ENCODE results near the gene TUBGCP3. TPM values are rescaled to one million over a fixed set of nuclear protein-coding genes. Genes with fewer than 3 reads are reported as not detected.

Gene TUBGCP3
- total RNA-seq, 1 experiment from 2014 or later = 51.4 TPM

DNA sequence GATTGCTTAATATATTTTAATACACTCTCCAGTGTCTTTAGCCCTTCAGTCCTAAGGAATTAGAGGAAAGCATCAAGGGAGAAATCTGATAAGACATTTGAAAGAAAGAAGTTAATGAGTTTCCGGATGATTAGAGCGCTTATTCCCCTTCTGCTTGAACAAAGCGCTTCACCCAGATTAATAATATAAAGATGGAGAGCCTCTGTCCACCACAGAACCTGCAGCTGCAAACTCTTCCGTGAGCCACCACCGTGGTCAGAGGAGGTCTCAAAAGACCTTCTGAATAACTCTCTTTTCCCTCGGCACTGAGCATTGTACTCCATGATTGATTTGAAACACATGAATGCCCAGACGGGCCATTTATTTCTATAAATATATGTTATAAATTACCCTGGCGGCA, 14.2 kb upstream of the TUBGCP3 start:
- H3K4me2 ChIP-seq (ENCODE audit: low read length) = no peak overlapping the region
- H3K9me3 ChIP-seq (ENCODE audit: control insufficient read depth in 1 of 2, insufficient read depth in 1 of 2, low read depth in 1 of 2, low read length in 2 of 2) = no peaks in the 10 kb centered on the region
- TF ChIP-seq, protein P1, sequence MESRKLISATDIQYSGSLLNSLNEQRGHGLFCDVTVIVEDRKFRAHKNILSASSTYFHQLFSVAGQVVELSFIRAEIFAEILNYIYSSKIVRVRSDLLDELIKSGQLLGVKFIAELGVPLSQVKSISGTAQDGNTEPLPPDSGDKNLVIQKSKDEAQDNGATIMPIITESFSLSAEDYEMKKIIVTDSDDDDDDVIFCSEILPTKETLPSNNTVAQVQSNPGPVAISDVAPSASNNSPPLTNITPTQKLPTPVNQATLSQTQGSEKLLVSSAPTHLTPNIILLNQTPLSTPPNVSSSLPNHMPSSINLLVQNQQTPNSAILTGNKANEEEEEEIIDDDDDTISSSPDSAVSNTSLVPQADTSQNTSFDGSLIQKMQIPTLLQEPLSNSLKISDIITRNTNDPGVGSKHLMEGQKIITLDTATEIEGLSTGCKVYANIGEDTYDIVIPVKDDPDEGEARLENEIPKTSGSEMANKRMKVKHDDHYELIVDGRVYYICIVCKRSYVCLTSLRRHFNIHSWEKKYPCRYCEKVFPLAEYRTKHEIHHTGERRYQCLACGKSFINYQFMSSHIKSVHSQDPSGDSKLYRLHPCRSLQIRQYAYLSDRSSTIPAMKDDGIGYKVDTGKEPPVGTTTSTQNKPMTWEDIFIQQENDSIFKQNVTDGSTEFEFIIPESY (IDR thresholded peaks at IDR 0.05; ENCODE audit: extremely low read depth, insufficient replicate concordance, low read length) = no peak
- TF ChIP-seq EZH2 (IDR thresholded peaks at IDR 0.05) (no peak), EZH2phosphoT487 (IDR thresholded peaks at IDR 0.05; ENCODE audit: borderline replicate concordance) (no peak), RAD21 (IDR thresholded peaks at IDR 0.05; ENCODE audit: low read depth) (no peak), SIN3A (IDR thresholded peaks at IDR 0.05; ENCODE audit: low read depth) (no peak), EGR1 (IDR thresholded peaks at IDR 0.05; ENCODE audit: low read depth) (no peak), FOSL1 (IDR thresholded peaks at IDR 0.05; ENCODE audit: low read depth) (no peak), ELF1 (IDR thresholded peaks at IDR 0.05; ENCODE audit: borderline replicate concordance, low read depth) (no peak), SP1 (IDR thresholded peaks at IDR 0.05; ENCODE audit: low read depth) (no peak), SRF (IDR thresholded peaks at IDR 0.05; ENCODE audit: low read depth) (no peak), ZFX (IDR thresholded peaks at IDR 0.05) (no peak), CEBPB (IDR thresholded peaks at IDR 0.05; ENCODE audit: low read depth) (no peak), JUND (IDR thresholded peaks at IDR 0.05) (no peak), CBX3 (IDR thresholded peaks at IDR 0.05; ENCODE audit: low read depth) (no peak), ZNF274 (IDR thresholded peaks at IDR 0.05; ENCODE audit: low read depth, low read length) (no peak)
- TF ChIP-seq, protein P2, sequence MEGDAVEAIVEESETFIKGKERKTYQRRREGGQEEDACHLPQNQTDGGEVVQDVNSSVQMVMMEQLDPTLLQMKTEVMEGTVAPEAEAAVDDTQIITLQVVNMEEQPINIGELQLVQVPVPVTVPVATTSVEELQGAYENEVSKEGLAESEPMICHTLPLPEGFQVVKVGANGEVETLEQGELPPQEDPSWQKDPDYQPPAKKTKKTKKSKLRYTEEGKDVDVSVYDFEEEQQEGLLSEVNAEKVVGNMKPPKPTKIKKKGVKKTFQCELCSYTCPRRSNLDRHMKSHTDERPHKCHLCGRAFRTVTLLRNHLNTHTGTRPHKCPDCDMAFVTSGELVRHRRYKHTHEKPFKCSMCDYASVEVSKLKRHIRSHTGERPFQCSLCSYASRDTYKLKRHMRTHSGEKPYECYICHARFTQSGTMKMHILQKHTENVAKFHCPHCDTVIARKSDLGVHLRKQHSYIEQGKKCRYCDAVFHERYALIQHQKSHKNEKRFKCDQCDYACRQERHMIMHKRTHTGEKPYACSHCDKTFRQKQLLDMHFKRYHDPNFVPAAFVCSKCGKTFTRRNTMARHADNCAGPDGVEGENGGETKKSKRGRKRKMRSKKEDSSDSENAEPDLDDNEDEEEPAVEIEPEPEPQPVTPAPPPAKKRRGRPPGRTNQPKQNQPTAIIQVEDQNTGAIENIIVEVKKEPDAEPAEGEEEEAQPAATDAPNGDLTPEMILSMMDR (IDR thresholded peaks at IDR 0.05 in 2 of 3, conservative IDR thresholded peaks at IDR 0.05 in 1 of 3; ENCODE audit: borderline replicate concordance in 1 of 3, insufficient read depth in 1 of 3, low read depth in 2 of 3, low read length in 2 of 3) = no peak
- TF ChIP-seq, protein P3, sequence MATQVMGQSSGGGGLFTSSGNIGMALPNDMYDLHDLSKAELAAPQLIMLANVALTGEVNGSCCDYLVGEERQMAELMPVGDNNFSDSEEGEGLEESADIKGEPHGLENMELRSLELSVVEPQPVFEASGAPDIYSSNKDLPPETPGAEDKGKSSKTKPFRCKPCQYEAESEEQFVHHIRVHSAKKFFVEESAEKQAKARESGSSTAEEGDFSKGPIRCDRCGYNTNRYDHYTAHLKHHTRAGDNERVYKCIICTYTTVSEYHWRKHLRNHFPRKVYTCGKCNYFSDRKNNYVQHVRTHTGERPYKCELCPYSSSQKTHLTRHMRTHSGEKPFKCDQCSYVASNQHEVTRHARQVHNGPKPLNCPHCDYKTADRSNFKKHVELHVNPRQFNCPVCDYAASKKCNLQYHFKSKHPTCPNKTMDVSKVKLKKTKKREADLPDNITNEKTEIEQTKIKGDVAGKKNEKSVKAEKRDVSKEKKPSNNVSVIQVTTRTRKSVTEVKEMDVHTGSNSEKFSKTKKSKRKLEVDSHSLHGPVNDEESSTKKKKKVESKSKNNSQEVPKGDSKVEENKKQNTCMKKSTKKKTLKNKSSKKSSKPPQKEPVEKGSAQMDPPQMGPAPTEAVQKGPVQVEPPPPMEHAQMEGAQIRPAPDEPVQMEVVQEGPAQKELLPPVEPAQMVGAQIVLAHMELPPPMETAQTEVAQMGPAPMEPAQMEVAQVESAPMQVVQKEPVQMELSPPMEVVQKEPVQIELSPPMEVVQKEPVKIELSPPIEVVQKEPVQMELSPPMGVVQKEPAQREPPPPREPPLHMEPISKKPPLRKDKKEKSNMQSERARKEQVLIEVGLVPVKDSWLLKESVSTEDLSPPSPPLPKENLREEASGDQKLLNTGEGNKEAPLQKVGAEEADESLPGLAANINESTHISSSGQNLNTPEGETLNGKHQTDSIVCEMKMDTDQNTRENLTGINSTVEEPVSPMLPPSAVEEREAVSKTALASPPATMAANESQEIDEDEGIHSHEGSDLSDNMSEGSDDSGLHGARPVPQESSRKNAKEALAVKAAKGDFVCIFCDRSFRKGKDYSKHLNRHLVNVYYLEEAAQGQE (IDR thresholded peaks at IDR 0.05; ENCODE audit: low read depth) = no peak
- TF ChIP-seq, protein P4, sequence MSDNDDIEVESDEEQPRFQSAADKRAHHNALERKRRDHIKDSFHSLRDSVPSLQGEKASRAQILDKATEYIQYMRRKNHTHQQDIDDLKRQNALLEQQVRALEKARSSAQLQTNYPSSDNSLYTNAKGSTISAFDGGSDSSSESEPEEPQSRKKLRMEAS (IDR thresholded peaks at IDR 0.05) = no peak
- no peak overlapping the region for H2AFZ ChIP-seq (ENCODE audit: low read depth, low read length, poor library complexity, severe bottlenecking)
- ChIA-PET CTCF (no interaction called here), RAD21 (ENCODE audit: low non-redundant PET in 1 of 2, low total read pairs in 2 of 2, uncharacterized antibody in 2 of 2, unreplicated experiment in 2 of 2) (no interaction called here), POLR2A (no interaction called here)
- no TSS peak for BruUV-seq (replicated peaks)
- no peaks in the 10 kb centered on the region for H3K9me2 ChIP-seq (ENCODE audit: insufficient read depth)
- intact Hi-C loops (cut with micrococcal nuclease) = no loop called here
- H3K79me2 ChIP-seq (ENCODE audit: insufficient read depth, low read length) = no peaks in the 10 kb centered on the region
- peaks cover 14% of the 10 kb centered on the region; the same call in 1 of the 2 replicates for H3K27me3 ChIP-seq (ENCODE audit: insufficient read depth, low read length)
- H3K36me3 ChIP-seq (ENCODE audit: control insufficient read depth in 1 of 2, insufficient read depth in 2 of 2, low read length in 2 of 2) = no peaks in the 10 kb centered on the region
- H3K9ac ChIP-seq (ENCODE audit: low read length) = no peak overlapping the region
- H3K27ac ChIP-seq (ENCODE audit: low read depth, low read length) = no peak overlapping the region
- no peak overlapping the region for H3K4me3 ChIP-seq (replicated peaks in 1 of 2; ENCODE audit: low read depth in 1 of 2, low read length in 2 of 2)
- ATAC-seq (no peak), DNase-seq (ENCODE audit: low read depth, low spot score) (no peak)
- no peaks in the 10 kb centered on the region for H4K20me1 ChIP-seq (ENCODE audit: insufficient read depth)
- peaks cover 0 to 9% of the 10 kb centered on the region in 2 experiments; a peak in 2 of 4 replicates for H3K4me1 ChIP-seq (ENCODE audit: control insufficient read depth in 1 of 2, insufficient read depth in 2 of 2, low read length in 2 of 2)

Data from HCT116 (cell line).